IPS-11a (cell line): Measurements from ENCODE around the gene KIAA0753.
"Not testable (repeated sequence)": the region's sequence is repeated elsewhere in the genome, so short reads cannot be mapped to it uniquely, and the experiment has no call there.

Source experiments
- H3K4me3 ChIP-seq: one replicate; pipeline ENCODE4 v1.5.1; 2013; ENCODE audit warnings: low read depth, low read length, control low read depth

The KIAA0753 gene

GRCh38 chr17:6603744-6604325 lies 36.7 kb downstream of the KIAA0753 start:
- no peak overlapping the region for H3K4me3 ChIP-seq

GRCh38 chr17:6602141-6602540 lies 38.4 kb downstream of the KIAA0753 start:
- no peak overlapping the region for H3K4me3 ChIP-seq

- H3K4me3 ChIP-seq = no peak overlapping the region
Measured at GRCh38 chr17:6599364-6599763, 41.1 kb downstream of the KIAA0753 start.

GRCh38 chr17:6597727-6598126 lies 42.8 kb downstream of the KIAA0753 start:
- no peak overlapping the region for H3K4me3 ChIP-seq

- no peak overlapping the region for H3K4me3 ChIP-seq
Measured at GRCh38 chr17:6596941-6597340, 43.6 kb downstream of the KIAA0753 start.

- H3K4me3 ChIP-seq = no peak overlapping the region
Measured at GRCh38 chr17:6596511-6596910, 44.0 kb downstream of the KIAA0753 start.

- no peak overlapping the region for H3K4me3 ChIP-seq
Measured at GRCh38 chr17:6596081-6596480, 44.4 kb downstream of the KIAA0753 start.

GRCh38 chr17:6593371-6593770 lies 47.1 kb downstream of the KIAA0753 start:
- not testable (repeated sequence) for H3K4me3 ChIP-seq

GRCh38 chr17:6592173-6592572 lies 48.3 kb downstream of the KIAA0753 start:
- no peak overlapping the region for H3K4me3 ChIP-seq

- no peak overlapping the region for H3K4me3 ChIP-seq
Measured at GRCh38 chr17:6591599-6592158, 48.8 kb downstream of the KIAA0753 start.

- H3K4me3 ChIP-seq = no peak overlapping the region
Measured at GRCh38 chr17:6589266-6589946, 51.1 kb downstream of the KIAA0753 start.

- no peak overlapping the region for H3K4me3 ChIP-seq
Measured at GRCh38 chr17:6588165-6588564, 52.3 kb downstream of the KIAA0753 start.

GRCh38 chr17:6587310-6587709 lies 53.2 kb downstream of the KIAA0753 start:
- no peak overlapping the region for H3K4me3 ChIP-seq

- no peak overlapping the region for H3K4me3 ChIP-seq
Measured at GRCh38 chr17:6583411-6583810, 57.1 kb downstream of the KIAA0753 start.

- H3K4me3 ChIP-seq = no peak overlapping the region
Measured at GRCh38 chr17:6580625-6581024, 59.9 kb downstream of the KIAA0753 start.

- no peak overlapping the region for H3K4me3 ChIP-seq
Measured at GRCh38 chr17:6578491-6578890, 62.0 kb downstream of the KIAA0753 start.

GRCh38 chr17:6577686-6578263 lies 62.7 kb downstream of the KIAA0753 start:
- no peak overlapping the region for H3K4me3 ChIP-seq

GRCh38 chr17:6576038-6576785 lies 64.3 kb downstream of the KIAA0753 start:
- no peak overlapping the region for H3K4me3 ChIP-seq

- H3K4me3 ChIP-seq = no peak overlapping the region
Measured at GRCh38 chr17:6575596-6575988, 64.9 kb downstream of the KIAA0753 start.

- H3K4me3 ChIP-seq = no peak overlapping the region
Measured at GRCh38 chr17:6574687-6575595, 65.6 kb downstream of the KIAA0753 start.
